ENCODE data around the gene PNPLA5. TPM values are rescaled to one million over a fixed set of nuclear protein-coding genes. Genes with fewer than 3 reads are reported as not detected.

The PNPLA5 gene
- total RNA-seq, 4 donors from 2014 or later: 1.7 to 9.7 (median 4.8) TPM; not detected in 1

DNA sequence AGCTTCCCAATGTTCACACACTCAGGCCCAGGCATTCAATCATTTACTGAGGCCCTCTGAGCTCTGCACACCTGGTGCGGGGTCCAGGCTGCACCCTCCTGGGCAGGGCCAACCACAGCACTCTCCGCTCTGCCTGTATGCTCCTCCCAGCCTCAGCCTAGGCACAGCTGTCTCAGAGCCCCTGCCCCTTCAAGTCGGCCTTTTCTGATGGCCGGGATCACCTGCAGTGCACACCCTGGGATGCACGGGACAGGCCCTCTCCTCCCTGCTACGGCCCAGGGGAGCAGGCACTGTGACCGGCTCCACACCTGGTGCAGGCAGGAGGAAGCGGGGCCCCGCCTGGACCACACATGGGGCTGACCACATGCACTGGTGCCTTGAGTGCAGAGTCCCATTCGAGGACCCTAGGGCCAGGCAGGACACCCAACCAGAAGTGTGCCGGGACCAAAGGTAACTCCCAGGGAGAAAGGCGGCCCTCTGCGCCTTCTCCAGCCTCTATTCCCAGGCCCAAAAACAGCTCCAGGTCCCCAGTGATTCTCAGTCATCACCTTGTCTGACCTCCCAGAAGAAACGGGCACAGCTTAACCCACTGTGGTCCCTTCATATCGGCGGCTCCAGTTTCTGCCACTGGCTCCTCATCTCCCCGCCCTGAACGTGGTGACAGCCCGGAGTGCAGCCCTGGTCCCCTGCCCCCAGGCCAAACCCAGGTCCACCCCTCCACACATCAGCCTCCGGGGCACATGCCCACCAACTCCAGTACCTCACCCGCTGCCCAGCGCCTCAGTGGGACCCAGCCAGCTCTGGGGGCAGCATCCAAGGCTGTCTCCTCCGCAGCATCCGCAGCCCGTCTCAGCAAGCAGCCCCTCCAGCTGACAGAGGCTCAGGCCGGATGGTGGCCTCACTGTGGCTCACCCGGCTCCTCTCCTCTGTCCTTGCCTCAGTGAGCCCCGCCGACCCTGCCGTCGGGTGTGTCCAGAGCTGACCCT, 47.0 kb downstream of the PNPLA5 start:
- TF ChIP-seq POLR2A (IDR thresholded peaks at IDR 0.05) (no peak), CTCF (IDR thresholded peaks at IDR 0.05) (no peak)
- no peak for DNase-seq (ENCODE audit: low spot score in 2 of 2)
- intact Hi-C loops (cut with DNase I; ENCODE audit: low total_unique reads): no loop called here
- 83 to 86% methylated on average over 28 to 31 of the region's 31 CpGs for WGBS, 2 donors
- H3K4me3 ChIP-seq (ENCODE audit: low read depth, poor library complexity, severe bottlenecking): no peak overlapping the region

GRCh38 chr22:43843783-43844530, 47.9 kb downstream of the PNPLA5 start:
- 87 to 89% methylated on average over 19 to 21 of the region's 21 CpGs for WGBS, 2 donors
- no peak for TF ChIP-seq CTCF (IDR thresholded peaks at IDR 0.05)
- no peak for TF ChIP-seq POLR2A (IDR thresholded peaks at IDR 0.05)
- no peak for DNase-seq (ENCODE audit: low spot score in 2 of 2)
- no peak overlapping the region for H3K4me3 ChIP-seq (ENCODE audit: low read depth, poor library complexity, severe bottlenecking)
- intact Hi-C loops (cut with DNase I; ENCODE audit: low total_unique reads): no loop called here

DNA sequence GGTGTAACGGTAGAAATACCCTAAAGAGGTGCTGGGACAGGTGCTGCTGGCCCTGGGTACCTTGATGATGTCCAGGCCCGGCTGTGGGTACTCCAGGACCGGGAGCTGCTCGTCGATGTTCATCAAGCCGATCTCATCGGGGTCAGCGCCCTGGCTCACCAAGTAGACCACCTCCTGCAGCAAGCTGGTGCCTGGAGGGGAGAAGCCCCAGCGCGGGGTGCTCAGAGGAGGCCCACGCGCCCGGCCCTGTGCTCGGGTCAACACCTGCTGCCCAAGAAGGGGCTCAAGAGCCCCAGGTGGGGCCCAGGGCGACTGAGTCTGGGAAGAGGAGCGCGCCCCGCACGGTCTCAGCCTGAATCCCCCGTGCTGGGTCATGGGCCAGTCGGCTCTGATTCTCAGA, 50.1 kb downstream of the PNPLA5 start:
- WGBS, 2 donors: 94 to 98% methylated on average over 17 to 20 of the region's 21 CpGs

DNA sequence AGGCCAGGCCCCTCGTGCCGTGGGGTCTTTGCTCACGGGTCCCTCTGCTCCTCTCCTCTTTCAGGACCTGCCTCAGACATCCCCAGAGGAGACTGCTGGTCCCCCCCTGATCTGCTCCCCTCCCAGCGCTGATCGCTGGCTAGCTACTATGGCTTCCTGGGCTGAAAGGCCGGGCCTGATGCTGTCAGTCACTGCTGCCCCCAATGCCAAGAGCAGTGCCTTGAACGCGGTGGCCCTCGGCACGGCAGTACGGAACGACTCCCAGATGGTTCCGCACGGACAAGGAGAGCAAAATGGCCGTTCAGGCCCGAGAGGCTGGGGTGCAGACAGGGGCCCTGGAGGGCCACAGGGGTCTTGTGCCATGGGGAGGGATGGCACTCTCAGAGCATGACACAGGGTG, 51.0 kb downstream of the PNPLA5 start:
- H3K4me3 ChIP-seq (ENCODE audit: low read depth, poor library complexity, severe bottlenecking): no peak overlapping the region
- 89 to 91% methylated on average over 16 of the region's 16 CpGs for WGBS, 2 donors
- no peak for DNase-seq (ENCODE audit: low spot score in 2 of 2)
- no peak for TF ChIP-seq CTCF (IDR thresholded peaks at IDR 0.05)
- no peak for TF ChIP-seq POLR2A (IDR thresholded peaks at IDR 0.05)
- intact Hi-C loops (cut with DNase I; ENCODE audit: low total_unique reads): no loop called here

More for the DNA sequence above, 50.1 kb downstream of the PNPLA5 start:
- TF ChIP-seq CTCF (IDR thresholded peaks at IDR 0.05) (no peak), POLR2A (IDR thresholded peaks at IDR 0.05) (no peak)
- DNase-seq (ENCODE audit: low spot score in 2 of 2): no peak
- no peak overlapping the region for H3K4me3 ChIP-seq (ENCODE audit: low read depth, poor library complexity, severe bottlenecking)
- intact Hi-C loops (cut with DNase I; ENCODE audit: low total_unique reads): no loop called here

GRCh38 chr22:43840431-43840830, 51.4 kb downstream of the PNPLA5 start:
- WGBS, 2 donors: 74 to 86% methylated on average over 6 to 12 of the region's 13 CpGs
- TF ChIP-seq POLR2A (IDR thresholded peaks at IDR 0.05): no peak
- intact Hi-C loops (cut with DNase I; ENCODE audit: low total_unique reads): no loop called here
- H3K4me3 ChIP-seq (ENCODE audit: low read depth, poor library complexity, severe bottlenecking): no peak overlapping the region
- DNase-seq (ENCODE audit: low spot score in 2 of 2): no peak

DNA sequence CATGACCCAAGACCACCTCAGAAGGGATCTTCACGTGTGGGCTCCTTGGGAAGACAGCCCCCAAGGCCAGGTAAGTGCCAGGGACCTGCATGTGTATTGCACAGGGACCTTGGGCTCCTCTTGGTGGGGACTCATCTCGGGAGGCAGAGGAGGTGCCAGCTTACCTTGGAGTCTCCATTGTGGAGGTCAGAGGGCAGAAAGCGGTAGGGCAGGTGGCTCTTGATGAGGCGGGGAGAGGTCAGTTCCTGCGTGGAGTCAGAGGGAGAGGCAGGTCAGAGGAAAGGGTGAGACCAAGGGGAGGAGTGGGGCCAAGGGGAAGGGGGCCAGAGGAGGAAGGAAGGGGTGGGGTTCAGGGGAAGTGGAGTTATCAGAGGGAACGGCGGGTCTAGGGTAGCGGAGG, 52.0 kb downstream of the PNPLA5 start:
- H3K4me3 ChIP-seq (ENCODE audit: low read depth, poor library complexity, severe bottlenecking): no peak overlapping the region
- WGBS, 2 donors: 66 to 75% methylated on average over 8 of the region's 8 CpGs
- intact Hi-C loops (cut with DNase I; ENCODE audit: low total_unique reads): no loop called here
- TF ChIP-seq POLR2A (IDR thresholded peaks at IDR 0.05): no peak
- TF ChIP-seq CTCF (IDR thresholded peaks at IDR 0.05): no peak
- DNase-seq (ENCODE audit: low spot score in 2 of 2): no peak
